Activated CD8-positive, alpha-beta memory T cell treated with anti-CD3 and anti-CD28 coated beads, Interleukin-2, amount 50 U/mL, for 1 hour (primary cell): Measurements from ENCODE around the gene HSPA4.

ENCODE experiments used
- DNase-seq: peaks from one replicate; pipeline ENCODE4 v3.0.0-alpha.2; 2020; ENCODE audit errors: extremely low read depth

Gene HSPA4

GRCh38 chr5:133091034-133091433 is 39.2 kb downstream of the HSPA4 start:
- no peak for DNase-seq

GRCh38 chr5:133106343-133106742 is 54.5 kb downstream of the HSPA4 start:
- no peak for DNase-seq

- no peak for DNase-seq
Observed at GRCh38 chr5:133106761-133107572, 55.2 kb downstream of the HSPA4 start.

- no peak for DNase-seq
Observed at GRCh38 chr5:133108481-133108921, 56.7 kb downstream of the HSPA4 start.

DNA sequence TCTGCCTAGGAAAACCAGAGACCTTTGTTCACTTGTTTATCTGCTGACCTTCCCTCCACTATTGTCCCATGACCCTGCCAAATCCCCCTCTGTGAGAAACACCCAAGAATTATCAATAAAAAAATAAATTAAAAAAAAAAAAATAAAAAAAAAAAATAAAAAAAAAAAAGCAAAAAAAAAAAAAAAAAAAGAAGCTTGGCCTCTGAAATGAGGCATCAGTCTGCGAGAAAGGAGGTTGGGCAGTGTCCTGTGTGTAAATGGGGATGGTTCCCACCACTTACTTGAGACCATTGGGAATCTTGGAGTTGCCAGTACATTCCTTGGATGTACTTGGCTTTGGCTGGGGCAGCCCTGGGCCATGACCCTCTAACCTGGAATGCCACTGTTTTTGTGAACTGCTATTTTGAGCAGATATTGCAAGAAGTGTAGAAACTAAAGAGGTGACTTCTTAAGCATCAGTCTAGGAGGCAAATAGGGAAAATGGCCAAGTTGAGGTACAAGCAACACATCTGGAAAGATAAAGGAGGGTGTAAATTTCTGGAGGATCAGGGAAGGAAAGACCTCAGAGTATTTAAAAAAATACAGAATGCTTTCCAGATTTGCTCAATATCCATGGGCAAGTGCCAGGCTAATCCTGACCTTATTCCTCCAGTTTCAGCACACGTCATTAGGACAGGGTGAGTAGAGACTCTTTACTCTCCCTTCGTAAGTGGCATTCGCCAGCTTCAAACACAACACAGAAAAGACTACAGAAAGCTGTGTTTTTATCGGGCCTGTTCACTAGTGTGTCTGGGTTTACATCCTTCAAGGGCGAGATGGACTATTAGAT is 58.1 kb downstream of the HSPA4 start:
- no peak for DNase-seq

GRCh38 chr5:133110709-133111108 is 58.9 kb downstream of the HSPA4 start:
- no peak for DNase-seq

GRCh38 chr5:133111299-133111698 is 59.5 kb downstream of the HSPA4 start:
- peak; percentile 40 for DNase-seq

GRCh38 chr5:133112026-133112660 is 60.3 kb downstream of the HSPA4 start:
- no peak for DNase-seq

DNA sequence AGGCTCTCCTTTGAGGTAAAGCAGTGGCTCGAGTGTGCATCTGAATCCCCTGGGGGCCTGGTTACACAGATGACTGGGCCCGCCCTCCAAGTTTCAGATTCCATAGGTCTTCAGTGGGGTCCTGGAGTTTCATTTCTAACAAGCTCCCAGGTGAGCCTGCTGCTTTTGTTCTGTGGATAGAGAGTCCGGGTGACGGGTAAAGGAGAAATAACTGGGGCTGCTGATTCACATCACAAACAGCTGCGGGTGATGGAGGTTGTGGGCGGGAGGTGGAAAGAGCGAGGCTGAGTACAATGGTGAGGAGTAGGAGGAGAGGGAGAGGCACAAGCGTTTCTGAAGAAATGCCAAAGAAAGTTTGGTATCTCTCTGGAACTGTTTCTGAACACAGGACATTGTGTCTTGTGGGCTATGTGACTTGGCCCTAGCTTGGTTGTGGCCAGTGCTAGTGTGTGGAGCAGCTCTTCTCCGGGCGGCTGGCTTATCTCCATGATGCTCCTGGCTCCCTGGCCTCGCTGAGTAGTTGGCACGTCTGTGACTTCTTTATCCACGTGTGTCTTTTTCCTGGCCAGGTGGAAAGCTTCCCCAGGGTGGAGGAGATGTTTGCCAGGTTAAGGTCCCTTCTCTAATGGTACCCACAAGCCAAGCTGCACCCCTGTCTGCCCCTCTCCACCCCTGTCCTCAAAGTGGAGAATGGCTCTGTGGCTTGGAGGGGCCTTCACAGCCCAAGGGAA is 61.7 kb downstream of the HSPA4 start:
- DNase-seq: no peak

DNA sequence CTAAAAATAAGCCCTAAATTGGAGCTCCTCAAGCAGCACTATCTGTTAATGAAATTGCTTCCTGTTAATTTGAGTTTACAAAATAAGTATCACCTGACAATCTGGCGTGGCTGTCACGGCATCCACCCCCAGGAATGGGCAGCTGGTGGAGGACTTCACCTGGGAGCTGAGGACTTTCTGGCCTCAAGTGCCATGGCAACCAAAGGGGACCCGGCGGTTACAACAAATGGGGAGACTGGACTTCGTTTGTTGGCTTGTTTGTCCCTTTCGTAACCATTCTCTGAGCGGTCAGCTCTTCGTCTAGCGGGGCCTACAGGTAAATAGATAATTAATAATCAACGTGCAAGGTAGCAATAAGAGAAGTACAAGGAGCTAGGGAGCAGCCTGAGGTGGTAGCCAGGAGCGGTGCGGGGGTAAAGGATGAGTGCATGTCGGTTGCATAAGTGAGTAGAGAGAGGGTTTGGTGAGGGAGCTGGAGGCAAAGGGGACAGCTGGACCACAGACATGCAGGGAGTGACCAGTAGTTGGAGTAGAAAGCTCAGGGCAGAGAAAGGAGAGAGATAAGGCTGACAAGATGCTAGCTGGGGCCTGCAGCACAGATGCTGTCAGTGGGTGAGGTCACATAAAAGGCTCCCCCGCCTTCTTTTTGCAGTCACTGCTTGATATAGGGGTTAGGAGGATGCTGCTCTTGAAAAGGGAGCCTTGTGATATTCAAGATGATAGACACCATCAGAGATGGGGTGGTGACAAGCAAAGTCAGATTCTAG is 62.5 kb downstream of the HSPA4 start:
- DNase-seq: no peak

GRCh38 chr5:133114933-133115310 is 63.1 kb downstream of the HSPA4 start:
- DNase-seq: no peak

- no peak for DNase-seq
Observed at GRCh38 chr5:133116601-133117000, 64.8 kb downstream of the HSPA4 start.

DNA sequence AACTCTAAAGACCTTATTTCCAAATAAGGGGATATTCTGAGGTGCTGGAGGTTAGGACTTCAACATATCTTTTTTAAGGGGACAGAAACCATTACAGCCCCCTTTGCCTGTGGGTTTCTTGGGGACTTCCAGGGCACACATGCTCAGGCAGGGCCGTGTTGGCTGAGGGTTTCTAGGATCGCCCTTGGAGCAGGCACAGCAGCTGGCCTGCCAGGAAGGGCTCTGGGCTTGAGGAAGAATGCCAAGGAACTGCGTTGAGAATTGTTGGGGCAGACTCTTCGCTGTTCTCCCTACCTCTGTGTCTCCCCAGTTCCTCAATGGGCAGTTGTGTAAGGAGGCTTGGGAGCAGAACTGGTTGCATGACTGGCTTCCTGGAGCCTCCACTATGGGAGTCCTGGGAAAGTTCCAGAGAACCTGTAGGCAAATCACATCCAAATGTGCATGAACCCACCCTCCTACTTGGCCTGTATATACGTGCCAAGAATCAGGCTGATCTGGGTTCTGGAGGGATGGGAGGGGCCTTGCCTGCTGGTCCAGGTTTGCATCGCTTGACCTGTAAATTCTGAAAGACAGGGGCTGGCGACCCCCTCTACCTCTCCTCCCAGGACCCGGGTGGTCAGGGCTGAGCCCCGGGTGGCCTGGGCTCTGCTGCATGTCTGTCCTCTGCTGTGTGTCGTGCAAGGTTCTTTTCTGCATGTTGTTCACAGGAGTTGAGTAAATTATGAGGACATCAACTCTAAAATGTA is 65.5 kb downstream of the HSPA4 start:
- no peak for DNase-seq

DNA sequence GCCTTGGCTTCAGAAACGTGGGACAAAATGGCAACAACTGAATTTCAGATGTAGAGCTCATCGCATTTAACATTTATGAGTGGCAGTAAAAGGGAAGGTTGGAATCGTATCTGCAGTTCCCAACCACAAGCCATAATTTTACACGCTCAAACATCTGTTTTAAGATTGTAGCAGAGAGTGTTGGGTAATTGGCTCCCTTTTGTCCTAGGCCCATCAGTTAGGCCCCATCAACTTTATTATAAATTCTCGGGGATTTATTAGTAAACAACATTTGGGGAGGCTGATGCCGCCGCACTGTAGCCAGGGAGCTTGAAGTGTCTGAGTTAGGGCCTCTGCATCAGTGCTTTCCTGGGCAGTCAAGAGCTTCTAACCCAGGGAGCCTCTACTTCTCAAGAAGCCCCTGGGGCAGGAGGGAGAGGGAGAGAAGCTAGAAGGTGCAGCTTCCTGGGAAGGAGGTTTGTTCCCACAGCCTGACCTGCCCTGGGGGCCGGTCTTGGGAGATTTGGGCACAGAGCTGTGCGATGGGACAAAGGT is 66.2 kb downstream of the HSPA4 start:
- no peak for DNase-seq

- DNase-seq: no peak
Observed at GRCh38 chr5:133118741-133119140, 66.9 kb downstream of the HSPA4 start.

GRCh38 chr5:133119233-133119711 is 67.5 kb downstream of the HSPA4 start:
- DNase-seq: no peak

GRCh38 chr5:133120156-133120750 is 68.4 kb downstream of the HSPA4 start:
- DNase-seq: no peak

DNA sequence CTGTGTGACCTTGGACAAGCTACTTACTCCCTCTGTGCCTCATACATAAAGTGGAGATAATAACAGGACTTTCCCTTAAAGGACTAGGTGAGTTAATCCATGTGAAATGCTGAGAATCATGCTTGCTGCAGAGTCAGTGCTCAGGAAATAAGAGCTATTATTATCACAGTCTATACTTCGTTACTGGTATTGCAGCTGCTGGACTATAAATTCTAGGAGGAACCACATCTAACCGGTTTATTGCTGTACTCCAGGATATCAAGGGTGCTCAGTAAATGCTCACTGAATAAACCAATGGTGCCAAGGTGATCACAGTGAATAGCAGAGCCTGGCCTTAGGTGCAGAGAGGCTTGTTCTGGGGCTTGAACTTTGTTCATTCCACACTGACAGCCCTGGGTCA is 69.3 kb downstream of the HSPA4 start:
- no peak for DNase-seq

- DNase-seq: no peak
Observed at GRCh38 chr5:133121611-133122150, 69.9 kb downstream of the HSPA4 start.
